ENCODE data around the gene PPP3R1.
A peak's percentile ranks its signal among the peaks of the same experiment; 100 is the strongest.

PPP3R1 gene

DNA sequence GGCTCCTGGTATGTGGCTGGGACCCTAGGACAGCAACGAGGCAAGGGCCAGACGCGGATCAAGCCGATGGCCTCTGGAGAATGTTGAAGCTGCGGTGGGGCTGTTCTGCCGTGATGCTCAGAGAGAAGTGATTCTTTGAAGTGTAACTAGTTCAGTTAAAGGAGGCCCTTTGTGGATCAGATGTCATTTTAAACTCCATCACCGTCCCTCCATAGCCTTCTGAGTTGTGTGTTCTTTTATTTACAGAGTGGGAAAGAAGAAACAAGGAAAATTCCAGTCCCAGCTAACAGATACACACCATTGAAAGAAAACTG lies 94.2 kb downstream of the PPP3R1 start:
- peaks cover 28% of the 10 kb centered on the region for H3K4me1 ChIP-seq (ENCODE audit: insufficient read depth, low read length, poor library complexity, severe bottlenecking)
- H3K36me3 ChIP-seq (ENCODE audit: insufficient read depth, low read length) = peaks cover 21% of the 10 kb centered on the region; the same call in 1 of the 2 replicates
- no peaks in the 10 kb centered on the region for H3F3A ChIP-seq (ENCODE audit: low read depth)
- peak overlapping the region; percentile 100 for H3K4me2 ChIP-seq (ENCODE audit: low read depth, low read length, poor library complexity, severe bottlenecking)
- no peaks in the 10 kb centered on the region for H3K27me3 ChIP-seq (ENCODE audit: insufficient read depth, low read length, poor library complexity, severe bottlenecking)
- no peaks in the 10 kb centered on the region for H3K9me2 ChIP-seq (replicated peaks; ENCODE audit: low read depth, low read length)
- H3K4me3 ChIP-seq (ENCODE audit: low read length, poor library complexity, severe bottlenecking) = peak overlapping the region; percentile 91
- H3K9me3 ChIP-seq (ENCODE audit: insufficient read depth, low read depth, low read length) = no peaks in the 10 kb centered on the region
- peaks cover 42% of the 10 kb centered on the region for H3K79me2 ChIP-seq (ENCODE audit: insufficient read depth, low read length)
- peak overlapping the region; percentile 96 for H2AFZ ChIP-seq (ENCODE audit: low read length)
- no peak for TF ChIP-seq EZH2phosphoT487 (IDR thresholded peaks at IDR 0.05; ENCODE audit: borderline replicate concordance)
- no peak for TF ChIP-seq CTCF (conservative IDR thresholded peaks at IDR 0.05; ENCODE audit: low read length)
- H4K20me1 ChIP-seq (ENCODE audit: insufficient read depth, low read length, poor library complexity, severe bottlenecking) = no peaks in the 10 kb centered on the region
- H3K9ac ChIP-seq (ENCODE audit: low read depth, low read length, poor library complexity, severe bottlenecking) = peak overlapping the region; percentile 88

- H4K20me1 ChIP-seq (ENCODE audit: insufficient read depth, low read length, poor library complexity, severe bottlenecking) = no peaks in the 10 kb centered on the region
- H3F3A ChIP-seq (ENCODE audit: low read depth) = no peaks in the 10 kb centered on the region
- TF ChIP-seq CTCF (conservative IDR thresholded peaks at IDR 0.05; ENCODE audit: low read length) (no peak), EZH2phosphoT487 (IDR thresholded peaks at IDR 0.05; ENCODE audit: borderline replicate concordance) (no peak)
- H3K27me3 ChIP-seq (ENCODE audit: insufficient read depth, low read length, poor library complexity, severe bottlenecking) = no peaks in the 10 kb centered on the region
- H3K9me2 ChIP-seq (replicated peaks; ENCODE audit: low read depth, low read length) = no peaks in the 10 kb centered on the region
- peak within 1 kb of the TSS; percentile 100 for H3K4me2 ChIP-seq (ENCODE audit: low read depth, low read length, poor library complexity, severe bottlenecking)
- H3K9me3 ChIP-seq (ENCODE audit: insufficient read depth, low read depth, low read length) = no peaks in the 10 kb centered on the region
- H2AFZ ChIP-seq (ENCODE audit: low read length) = peak within 1 kb of the TSS; percentile 96
- peak within 1 kb of the TSS; percentile 91 for H3K4me3 ChIP-seq (ENCODE audit: low read length, poor library complexity, severe bottlenecking)
- H3K9ac ChIP-seq (ENCODE audit: low read depth, low read length, poor library complexity, severe bottlenecking) = peak within 1 kb of the TSS; percentile 88
- peaks cover 17% of the 10 kb centered on the region; the same call in 1 of the 2 replicates for H3K36me3 ChIP-seq (ENCODE audit: insufficient read depth, low read length)
- peaks cover 33% of the 10 kb centered on the region for H3K4me1 ChIP-seq (ENCODE audit: insufficient read depth, low read length, poor library complexity, severe bottlenecking)
- peaks cover 42% of the 10 kb centered on the region for H3K79me2 ChIP-seq (ENCODE audit: insufficient read depth, low read length)
These were observed 94.8 kb downstream of the PPP3R1 start, which contains the start of gene PNO1 for GRCh38 chr2:68157402-68158133. Gene PNO1, plus strand, starts transcription at chr2:68157888. Its CDS starts 47 bp downstream, at chr2:68157935.

GRCh38 chr2:68157002-68157401 lies 95.3 kb downstream of the PPP3R1 start:
- Histone ChIP-seq H3K27me3 (ENCODE audit: insufficient read depth, low read length, poor library complexity, severe bottlenecking) (no peaks in the 10 kb centered on the region), H3K9me2 (replicated peaks; ENCODE audit: low read depth, low read length) (no peaks in the 10 kb centered on the region), H3K9ac (ENCODE audit: low read depth, low read length, poor library complexity, severe bottlenecking) (peak overlapping the region; percentile 88), H3F3A (ENCODE audit: low read depth) (no peaks in the 10 kb centered on the region), H3K79me2 (ENCODE audit: insufficient read depth, low read length) (peaks cover 42% of the 10 kb centered on the region), H4K20me1 (ENCODE audit: insufficient read depth, low read length, poor library complexity, severe bottlenecking) (no peaks in the 10 kb centered on the region), H3K4me3 (ENCODE audit: low read length, poor library complexity, severe bottlenecking) (peak overlapping the region; percentile 91), H3K4me1 (ENCODE audit: insufficient read depth, low read length, poor library complexity, severe bottlenecking) (peaks cover 37% of the 10 kb centered on the region), H3K36me3 (ENCODE audit: insufficient read depth, low read length) (peaks cover 14% of the 10 kb centered on the region; the same call in 1 of the 2 replicates), H2AFZ (ENCODE audit: low read length) (peak overlapping the region; percentile 96), H3K9me3 (ENCODE audit: insufficient read depth, low read depth, low read length) (no peaks in the 10 kb centered on the region), H3K4me2 (ENCODE audit: low read depth, low read length, poor library complexity, severe bottlenecking) (peak overlapping the region; percentile 100)
- TF ChIP-seq EZH2phosphoT487 (IDR thresholded peaks at IDR 0.05; ENCODE audit: borderline replicate concordance) = no peak
- TF ChIP-seq CTCF (conservative IDR thresholded peaks at IDR 0.05; ENCODE audit: low read length) = no peak
